H1 (cell line): ENCODE measurements around the gene PDLIM4. TPM values are rescaled to one million over a fixed set of nuclear protein-coding genes. Genes with fewer than 3 reads are reported as not detected.

Source experiments
- CTCF ChIA-PET: fragments of 300-600 bp; sonication (Branson Sonifier 250); formaldehyde crosslinking; loops from one replicate; lab custom pipeline; 2021; ENCODE audit not compliant: partially characterized antibody; lab: Charles Lee
- POLR2A ChIA-PET: fragments of 300-600 bp; sonication (Branson Sonifier 250); formaldehyde crosslinking; loops from one replicate; lab custom pipeline; 2021; ENCODE audit warnings: inconsistent platforms; ENCODE audit not compliant: partially characterized antibody; lab: Charles Lee
- DNase-seq, 2 experiments: peaks; one replicate each; pipeline versions ENCODE4 v3.0.0 to v3.0.0-alpha.2; 2010 to 2022; ENCODE audit warnings: low spot score in 2 of 2, low read depth in 1 of 2, mixed read lengths in 1 of 2
- FAIRE-seq: peaks from 2 replicates; lab custom pipeline; 2011; peaks lifted over from hg19 to GRCh38; lab: Jason Lieb, UNC
- H2AFZ ChIP-seq: 2 replicates; pipeline ENCODE4 v1.8.1; 2012; ENCODE audit warnings: low read length, inconsistent platforms
- H2AK5ac ChIP-seq: 2 replicates; pipeline ENCODE4 v1.6.1; 2013; ENCODE audit warnings: low read depth, low read length
- H2BK120ac ChIP-seq: replicated peaks from 2 replicates; pipeline ENCODE3; 2013; ENCODE audit warnings: low read depth, low read length, inconsistent platforms
- H2BK12ac ChIP-seq: 2 replicates; pipeline ENCODE4 v1.6.1; 2013; ENCODE audit warnings: low read depth, low read length
- H2BK15ac ChIP-seq: 2 replicates; pipeline ENCODE4 v1.6.1; 2013; ENCODE audit warnings: low read length
- H2BK20ac ChIP-seq: 2 replicates; pipeline ENCODE4 v1.6.1; 2013; ENCODE audit warnings: low read length
- H2BK5ac ChIP-seq: 2 replicates; pipeline ENCODE4 v1.6.1; 2013; ENCODE audit warnings: low read depth, low read length
- H3K14ac ChIP-seq: 2 replicates; pipeline ENCODE4 v1.6.1; 2013; ENCODE audit warnings: inconsistent platforms; ENCODE audit not compliant: insufficient read length
- H3K18ac ChIP-seq: 2 replicates; pipeline ENCODE4 v1.6.1; 2013; ENCODE audit warnings: low read length; ENCODE audit errors: extremely low read depth
- H3K23ac ChIP-seq: 2 replicates; pipeline ENCODE4 v1.6.1; 2013; ENCODE audit warnings: inconsistent platforms; ENCODE audit not compliant: insufficient read length
- H3K23me2 ChIP-seq: 2 replicates; pipeline ENCODE4 v1.6.1; 2013; ENCODE audit warnings: low read depth, low read length
- H3K27ac ChIP-seq: 2 replicates; pipeline ENCODE4 v1.6.1; 2011; ENCODE audit warnings: low read depth, low read length, inconsistent platforms
- H3K27me3 ChIP-seq, 4 experiments: replicated peaks in 1 of 4; 1 replicate in 1 of 4; 2 replicates in 3 of 4; pipeline versions ENCODE4 v1.6.1 to v1.8.1; 2011 to 2013; ENCODE audit warnings: low read length in 3 of 4, mild to moderate bottlenecking in 3 of 4, inconsistent platforms in 2 of 4, mixed read lengths in 2 of 4, moderate library complexity in 1 of 4; ENCODE audit not compliant: control insufficient read depth in 3 of 4, insufficient read depth in 3 of 4; ENCODE audit errors: extremely low read depth in 1 of 4
- H3K36me3 ChIP-seq, 4 experiments: 2 replicates each; pipeline versions ENCODE4 v1.6.1 to v1.8.1; 2011 to 2013; ENCODE audit warnings: mild to moderate bottlenecking in 4 of 4, low read length in 3 of 4, moderate library complexity in 2 of 4, control low read depth in 1 of 4, inconsistent platforms in 1 of 4; ENCODE audit not compliant: insufficient read depth in 4 of 4, control insufficient read depth in 2 of 4
- H3K4ac ChIP-seq: replicated peaks from 2 replicates; pipeline ENCODE3; 2013; ENCODE audit warnings: low read length, low read depth, mixed read lengths, inconsistent platforms; ENCODE audit not compliant: insufficient read length
- H3K4me1 ChIP-seq, 4 experiments: replicated peaks in 1 of 4; 1 replicate in 1 of 4; 2 replicates in 3 of 4; pipeline versions ENCODE4 v1.6.1 to v1.8.1; 2011 to 2013; ENCODE audit warnings: low read length in 3 of 4, inconsistent platforms in 2 of 4, mixed read lengths in 1 of 4; ENCODE audit not compliant: insufficient read depth in 4 of 4, control insufficient read depth in 3 of 4
- H3K4me2 ChIP-seq, 2 experiments: 2 replicates each; pipeline versions ENCODE4 v1.6.1 to v1.8.1; 2011 to 2013; ENCODE audit warnings: low read depth in 2 of 2, low read length in 2 of 2, control low read depth in 1 of 2, inconsistent platforms in 1 of 2, mild to moderate bottlenecking in 1 of 2; ENCODE audit not compliant: insufficient read depth in 1 of 2
- H3K4me3 ChIP-seq, 4 experiments: fragments of 200-600, 300-600 bp in 1 of 4; sonication (generic), shearing (Covaris generic), sonication (Bioruptor Twin) in 1 of 4; 2 replicates each; pipeline versions ENCODE4 v1.5.1 to v1.8.1; 2011 to 2016; ENCODE audit warnings: low read length in 4 of 4, low read depth in 3 of 4, control low read depth in 2 of 4, inconsistent platforms in 2 of 4, mild to moderate bottlenecking in 2 of 4, mixed read lengths in 1 of 4, moderate library complexity in 1 of 4; ENCODE audit not compliant: insufficient read depth in 2 of 4; ENCODE audit errors: extremely low read depth in 1 of 4
- H3K56ac ChIP-seq: replicated peaks from 2 replicates; pipeline ENCODE3; 2013; ENCODE audit warnings: low read depth, mild to moderate bottlenecking, mixed read lengths, low read length, inconsistent platforms; ENCODE audit not compliant: insufficient read length
- H3K79me1 ChIP-seq: 2 replicates; pipeline ENCODE4 v1.6.1; 2013; ENCODE audit warnings: low read depth, low read length, control low read depth
- H3K79me2 ChIP-seq, 2 experiments: 2 replicates each; pipeline versions ENCODE4 v1.6.1 to v1.8.1; 2012 to 2013; ENCODE audit warnings: low read length in 2 of 2, mild to moderate bottlenecking in 2 of 2, inconsistent platforms in 1 of 2; ENCODE audit not compliant: insufficient read depth in 2 of 2, control insufficient read depth in 1 of 2
- H3K9ac ChIP-seq, 4 experiments: replicated peaks in 1 of 4; 1 replicate in 1 of 4; 2 replicates in 3 of 4; pipeline versions ENCODE4 v1.6.1 to v1.8.1; 2011 to 2013; ENCODE audit warnings: low read depth in 3 of 4, low read length in 3 of 4, control low read depth in 2 of 4, mild to moderate bottlenecking in 2 of 4, moderate library complexity in 2 of 4, inconsistent platforms in 1 of 4; ENCODE audit errors: extremely low read depth in 1 of 4
- H3K9me3 ChIP-seq, 2 experiments: 2 replicates each; pipeline versions ENCODE4 v1.6.1 to v1.8.1; 2012 to 2013; ENCODE audit warnings: mild to moderate bottlenecking in 2 of 2, moderate library complexity in 2 of 2, control low read depth in 1 of 2, inconsistent platforms in 1 of 2, low read depth in 1 of 2, low read length in 1 of 2, mixed read lengths in 1 of 2; ENCODE audit not compliant: insufficient read depth in 2 of 2
- H4K20me1 ChIP-seq, 2 experiments: replicated peaks in 1 of 2; 2 replicates each; pipeline versions ENCODE3 to v1.8.1; 2011 to 2013; ENCODE audit warnings: inconsistent platforms in 2 of 2, low read length in 2 of 2, mild to moderate bottlenecking in 1 of 2; ENCODE audit not compliant: insufficient read depth in 2 of 2, control insufficient read depth in 1 of 2
- H4K5ac ChIP-seq: 2 replicates; pipeline ENCODE4 v1.6.1; 2013; ENCODE audit warnings: low read length, low read depth, mixed read lengths, inconsistent platforms; ENCODE audit not compliant: insufficient read length
- H4K8ac ChIP-seq: 2 replicates; pipeline ENCODE4 v1.8.0; 2013; ENCODE audit warnings: mild to moderate bottlenecking, moderate library complexity, low read length, inconsistent platforms; ENCODE audit not compliant: insufficient read depth; ENCODE audit errors: extremely low read depth
- H4K91ac ChIP-seq: replicated peaks from 2 replicates; pipeline ENCODE3; 2013; ENCODE audit warnings: low read length, mixed read lengths, inconsistent platforms; ENCODE audit not compliant: insufficient read length
- ATF3 ChIP-seq: IDR thresholded peaks from 2 replicates; pipeline ENCODE4 v1.6.1; 2011; ENCODE audit warnings: low read depth, mild to moderate bottlenecking, low read length; ENCODE audit not compliant: insufficient read depth
- BRCA1 ChIP-seq: IDR thresholded peaks from 2 replicates; pipeline ENCODE4 v1.6.1; 2012; ENCODE audit warnings: low read depth, low read length, improper control_type of control experiment
- CHD2 ChIP-seq: IDR thresholded peaks from 2 replicates; pipeline ENCODE4 v1.6.1; 2012; ENCODE audit warnings: low read length, improper control_type of control experiment
- CTCF ChIP-seq, 3 experiments: IDR thresholded peaks; 1 replicate in 2 of 3; 2 replicates in 1 of 3; pipeline versions ENCODE4 v1.5.1 to v1.6.1; 2011; ENCODE audit warnings: low read length in 3 of 3, mild to moderate bottlenecking in 3 of 3, inconsistent platforms in 2 of 3, low read depth in 1 of 3, moderate library complexity in 1 of 3; ENCODE audit not compliant: insufficient read depth in 1 of 3; ENCODE audit errors: control extremely low read depth in 1 of 3
- FOSL1 ChIP-seq: IDR thresholded peaks from 2 replicates; pipeline ENCODE4 v1.6.1; 2011; ENCODE audit warnings: mild to moderate bottlenecking, low read depth, low read length, moderate library complexity; ENCODE audit not compliant: insufficient read depth
- GABPA ChIP-seq: IDR thresholded peaks from 2 replicates; pipeline ENCODE4 v1.6.1; 2011; ENCODE audit warnings: mild to moderate bottlenecking, low read length, moderate library complexity, borderline replicate concordance; ENCODE audit not compliant: insufficient read depth
- GTF2F1 ChIP-seq: IDR thresholded peaks from 2 replicates; pipeline ENCODE4 v1.6.1; 2012; ENCODE audit warnings: low read depth, low read length, improper control_type of control experiment, borderline replicate concordance
- HDAC2 ChIP-seq, 2 experiments: fragments of 300-600 bp in 1 of 2; sonication (generic) in 1 of 2; IDR thresholded peaks; 2 replicates each; pipeline ENCODE4 v1.6.1; 2011 to 2012; ENCODE audit warnings: low read depth in 2 of 2, low read length in 2 of 2, mild to moderate bottlenecking in 2 of 2, moderate library complexity in 2 of 2, borderline replicate concordance in 1 of 2, inconsistent platforms in 1 of 2
- POU5F1 ChIP-seq: IDR thresholded peaks from 2 replicates; pipeline ENCODE4 v1.6.1; 2011; ENCODE audit warnings: low read depth, mild to moderate bottlenecking, low read length, moderate library complexity
- WGBS, 2 experiments: shearing (Covaris generic) in 1 of 2; methylation state at CpG; one replicate each; pipeline versions ENCODE4 v1.1.6 to v1.1.7; 2013 to 2015; ENCODE audit warnings: low lambda C conversion rate in 2 of 2, mixed read lengths in 2 of 2, inconsistent platforms in 1 of 2, low coverage in 1 of 2, missing lambda C conversion rate in 1 of 2; ENCODE audit not compliant: insufficient replicate concordance in 2 of 2, insufficient coverage in 1 of 2, insufficient read length in 1 of 2; ENCODE audit errors: extremely low coverage in 1 of 2, missing lambda C conversion rate in 1 of 2; 5-methylcytosine and 5-hydroxymethylcytosine counted together
- polyA plus RNA-seq, 7 experiments: library from polyadenylated mRNA; depleted of rRNA in 3 of 7; stranded (reverse) in 5 of 7; unstranded in 2 of 7; fragments of >200 nt in 5 of 7; fragments of 200-250 nt in 2 of 7; gene quantifications; 1 replicate in 5 of 7; 2 replicates in 1 of 7; 4 replicates in 1 of 7; pipeline versions ENCODE4 v1.2.1 to v1.2.3, GENCODE V29; 2011 to 2013; ENCODE audit warnings: missing spikeins in 2 of 7, mixed read lengths in 2 of 7
- total RNA-seq: library from RNA; stranded (reverse); fragmentation: NEBNext Ultra II Directional; extraction: Animal tissue kit (Norgen Biotek cat#: 25700); gene quantifications from 2 replicates; pipeline ENCODE4 v1.2.1, GENCODE V29; 2021

The PDLIM4 gene
- total and polyA plus RNA-seq, 2 of the 8 experiments (the other 6 are each of a cell fraction or from before 2014, with no cell fraction given), result 10.7 to 29.1 TPM

- Histone ChIP-seq H3K36me3 (no peaks in the 10 kb centered on the region), H2BK20ac (no peak overlapping the region), H3K4me1 (peaks cover 0 to 2% (median 1%) of the 10 kb centered on the region in 4 experiments; a peak in 2 of 7 replicates), H3K23ac (no peak overlapping the region), H3K4me2 (no peak overlapping the region), H3K14ac (no peak overlapping the region), H4K91ac (no peak overlapping the region), H3K9me3 (no peaks in the 10 kb centered on the region), H2BK12ac (no peak overlapping the region), H4K20me1 (no peaks in the 10 kb centered on the region), H2BK120ac (no peak overlapping the region), H3K27me3 (no peaks in the 10 kb centered on the region), H3K56ac (no peak overlapping the region), H2AFZ (no peak overlapping the region), H3K79me2 (no peaks in the 10 kb centered on the region), H2BK5ac (no peak overlapping the region), H2BK15ac (no peak overlapping the region), H3K4me3 (no peak overlapping the region), H3K27ac (no peak overlapping the region), H3K4ac (no peak overlapping the region), H2AK5ac (no peak overlapping the region), H4K5ac (no peak overlapping the region), H3K9ac (no peak overlapping the region), H4K8ac (no peak overlapping the region), H3K18ac (no peak overlapping the region), H3K23me2 (no peaks in the 10 kb centered on the region), H3K79me1 (no peaks in the 10 kb centered on the region)
- WGBS, 2 experiments, result 72% methylated on average over 7 of the region's 8 CpGs; no CpG with 5 or more reads in 1 of the 2 experiments
- no peak for DNase-seq
- POLR2A ChIA-PET, result interaction anchor here (1.3 to 2.8 kb wide), 3 partner anchors 10 to 28 kb away, joined by 3 to 10 read pairs (median 5); partner anchors contain the start of gene SLC22A4
- FAIRE-seq, result no peak
- CTCF ChIA-PET, result interaction anchor here (0.9 to 4.4 kb wide), 7 partner anchors 15 to 200 kb away, joined by 3 to 44 read pairs (median 4); no protein-coding TSS in a partner anchor
- TF ChIP-seq ATF3, result no peak
- TF ChIP-seq CTCF (IDR thresholded peaks at IDR 0.05; ENCODE audit: control extremely low read depth in 1 of 3, insufficient read depth in 1 of 3, low read depth in 1 of 3, low read length in 3 of 3), result no peak
- TF ChIP-seq FOSL1, result no peak
- TF ChIP-seq GABPA, result no peak
- TF ChIP-seq POU5F1, result no peak
- no peak for TF ChIP-seq BRCA1
- TF ChIP-seq GTF2F1, result no peak
- no peak for TF ChIP-seq HDAC2 (IDR thresholded peaks at IDR 0.05; ENCODE audit: borderline replicate concordance in 1 of 2, low read depth in 2 of 2, low read length in 2 of 2)
- TF ChIP-seq CHD2, result no peak
Observed at GRCh38 chr5:132265336-132266030, 8.0 kb downstream of the PDLIM4 start.
